Stimulated activated naive CD4-positive, alpha-beta T cell treated with Interleukin-2 at 50 U/mL for 16 hours (primary cell): ENCODE measurements around the gene PDK2.
"Not testable (repeated sequence)": the region's sequence is repeated elsewhere in the genome, so short reads cannot be mapped to it uniquely, and the experiment has no call there.

Experiments used
- DNase-seq: peaks from one replicate; lab custom pipeline; 2025; lab: John Stamatoyannopoulos, UW

The PDK2 gene

GRCh38 chr17:50058296-50058953 lies 36.7 kb upstream of the PDK2 start:
- DNase-seq: no peak

GRCh38 chr17:50059256-50059655 lies 35.9 kb upstream of the PDK2 start:
- no peak for DNase-seq

- DNase-seq: no peak
These were observed 35.3 kb upstream of the PDK2 start for GRCh38 chr17:50059759-50060273.

- DNase-seq: no peak
These were observed 34.0 kb upstream of the PDK2 start for GRCh38 chr17:50060951-50061712.

- DNase-seq: not testable (repeated sequence)
These were observed 33.5 kb upstream of the PDK2 start for GRCh38 chr17:50061713-50062045.

- DNase-seq: no peak
These were observed 32.6 kb upstream of the PDK2 start for GRCh38 chr17:50062293-50063243.

GRCh38 chr17:50063561-50064252 lies 31.4 kb upstream of the PDK2 start:
- no peak for DNase-seq

- DNase-seq: no peak
These were observed 30.7 kb upstream of the PDK2 start for GRCh38 chr17:50064253-50065001.

- no peak for DNase-seq
These were observed 30.1 kb upstream of the PDK2 start for GRCh38 chr17:50065056-50065455.

GRCh38 chr17:50066995-50067394 lies 28.2 kb upstream of the PDK2 start:
- DNase-seq: no peak

- DNase-seq: no peak
These were observed 27.2 kb upstream of the PDK2 start for GRCh38 chr17:50067996-50068395.

- DNase-seq: no peak
These were observed 24.1 kb upstream of the PDK2 start for GRCh38 chr17:50070908-50071680.

GRCh38 chr17:50071692-50072091 lies 23.5 kb upstream of the PDK2 start:
- no peak for DNase-seq

GRCh38 chr17:50072130-50072529 lies 23.0 kb upstream of the PDK2 start:
- no peak for DNase-seq

- DNase-seq: no peak
These were observed 22.2 kb upstream of the PDK2 start for GRCh38 chr17:50072925-50073324.

- no peak for DNase-seq
These were observed 20.9 kb upstream of the PDK2 start for GRCh38 chr17:50074227-50074626.

- DNase-seq: no peak
These were observed 19.6 kb upstream of the PDK2 start for GRCh38 chr17:50075446-50076032.

- DNase-seq: no peak
These were observed 18.9 kb upstream of the PDK2 start for GRCh38 chr17:50076221-50076590.

GRCh38 chr17:50076591-50077235 lies 18.4 kb upstream of the PDK2 start:
- no peak for DNase-seq
